Fibroblast of peridontal ligament (primary cell): ENCODE data around the gene TSPAN13.

Experiments
- DNase-seq: peaks from one replicate; pipeline ENCODE4 v3.0.0-alpha.2; 2010; ENCODE audit errors: extremely low read depth

Gene TSPAN13

GRCh38 chr7:16753102-16753931, at the start of gene TSPAN13:
Gene TSPAN13, plus strand, starts transcription at chr7:16753755. Its CDS starts 213 bp downstream, at chr7:16753968.
- DNase-seq: no peak

DNA sequence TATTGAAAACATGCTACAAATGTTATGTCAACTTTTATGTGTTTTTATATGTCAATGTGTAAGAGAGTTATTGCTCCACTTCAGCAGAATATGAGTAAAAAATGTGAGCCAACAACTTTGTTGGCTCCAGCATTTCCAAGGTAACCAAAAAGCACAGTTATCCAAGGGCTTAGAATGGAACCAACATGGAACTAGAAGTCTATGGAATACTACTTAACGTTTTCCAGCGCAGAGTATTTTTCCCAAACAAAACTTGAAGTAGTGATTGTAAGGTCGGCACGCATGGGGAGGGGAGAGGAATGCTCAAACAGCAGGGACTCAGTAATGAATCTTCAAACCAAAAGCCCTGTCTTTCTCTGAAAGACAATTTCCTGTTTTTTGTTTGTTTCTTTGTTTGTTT, 45.0 kb upstream of the TSPAN13 start:
- peak; percentile 56 for DNase-seq

- DNase-seq: peak; percentile 93
These were observed 44.6 kb upstream of the TSPAN13 start for GRCh38 chr7:16708980-16709379.

DNA sequence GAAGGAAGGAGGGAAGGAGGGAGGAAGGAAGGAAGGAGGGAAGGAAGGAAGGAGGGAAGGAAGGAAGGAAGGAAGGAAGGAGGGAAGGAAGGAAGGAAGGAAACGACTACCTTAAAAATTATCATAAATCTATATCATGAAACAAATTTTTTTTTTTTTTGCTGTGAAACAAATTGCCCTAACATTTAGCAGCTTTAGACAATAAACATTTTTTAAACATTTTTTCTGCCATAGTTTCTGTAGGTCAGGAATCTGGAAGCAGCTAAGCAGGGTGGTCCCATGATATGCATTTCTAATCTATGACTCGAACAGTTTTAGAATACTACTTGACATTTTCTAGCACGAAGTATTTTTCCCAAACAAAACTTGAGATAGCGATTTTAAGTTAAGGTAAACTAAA, 42.9 kb upstream of the TSPAN13 start:
- no peak for DNase-seq

DNA sequence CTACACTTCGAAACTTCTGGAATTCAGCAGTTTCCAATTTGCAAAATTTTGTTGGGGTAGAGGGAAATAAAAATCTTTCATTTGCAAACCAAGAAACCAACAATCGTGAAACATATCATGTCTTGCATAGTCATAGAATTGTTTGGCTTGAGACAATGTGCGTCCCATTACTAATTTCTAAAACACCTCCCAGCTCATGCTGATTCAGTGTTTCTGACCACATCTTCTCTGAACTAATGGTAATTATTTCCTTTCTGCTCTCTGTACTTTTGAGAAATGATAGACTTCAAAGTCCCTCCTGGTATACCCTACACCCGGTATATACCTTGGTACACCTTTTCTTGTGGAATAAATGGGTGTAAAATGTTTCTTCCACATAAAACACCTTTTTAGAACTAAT, 41.8 kb upstream of the TSPAN13 start:
- peak; percentile 51 for DNase-seq

- peak; percentile 43 for DNase-seq
These were observed 40.6 kb upstream of the TSPAN13 start for GRCh38 chr7:16712916-16713315.

DNA sequence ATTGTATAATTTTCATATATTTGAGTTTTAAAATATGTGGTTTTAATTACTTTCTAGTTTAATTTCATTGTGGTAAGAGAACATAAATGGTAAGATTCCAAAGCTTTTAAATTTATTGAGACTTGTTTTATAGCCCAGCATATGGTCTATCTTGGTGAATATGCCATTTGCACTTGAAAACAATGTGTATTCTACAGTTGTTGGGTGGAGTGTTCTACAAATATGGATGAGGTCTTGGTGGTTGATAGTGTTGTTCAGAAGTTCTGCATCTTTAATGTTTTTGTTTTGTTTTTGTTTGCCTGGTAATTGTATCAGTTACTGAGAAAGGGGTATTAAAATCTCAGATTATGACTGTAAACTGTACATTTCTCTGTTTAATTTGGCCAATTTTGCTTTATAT, 37.6 kb upstream of the TSPAN13 start:
- DNase-seq: no peak

- DNase-seq: no peak
These were observed 35.4 kb upstream of the TSPAN13 start for GRCh38 chr7:16718111-16718656.

DNA sequence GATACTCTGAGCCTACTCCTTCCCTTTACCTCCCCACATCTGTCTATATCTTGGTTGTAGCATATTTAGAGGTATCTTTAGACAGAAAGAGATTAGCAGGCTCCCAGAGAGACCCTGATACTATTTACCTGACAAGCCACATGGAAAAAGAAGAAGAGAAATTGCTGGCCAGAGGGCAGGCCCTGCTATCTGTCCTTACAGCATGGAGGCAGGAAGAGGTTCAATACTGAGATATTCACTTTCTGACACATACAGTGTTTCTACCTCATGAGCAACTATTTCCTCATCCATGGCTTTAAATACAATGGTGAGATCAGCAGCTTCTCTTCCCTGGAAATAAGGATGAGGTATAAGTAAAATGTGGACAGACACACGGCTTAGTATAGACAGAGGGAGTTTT, 33.9 kb upstream of the TSPAN13 start:
- DNase-seq: no peak

- no peak for DNase-seq
These were observed 32.0 kb upstream of the TSPAN13 start for GRCh38 chr7:16721541-16721940.

DNA sequence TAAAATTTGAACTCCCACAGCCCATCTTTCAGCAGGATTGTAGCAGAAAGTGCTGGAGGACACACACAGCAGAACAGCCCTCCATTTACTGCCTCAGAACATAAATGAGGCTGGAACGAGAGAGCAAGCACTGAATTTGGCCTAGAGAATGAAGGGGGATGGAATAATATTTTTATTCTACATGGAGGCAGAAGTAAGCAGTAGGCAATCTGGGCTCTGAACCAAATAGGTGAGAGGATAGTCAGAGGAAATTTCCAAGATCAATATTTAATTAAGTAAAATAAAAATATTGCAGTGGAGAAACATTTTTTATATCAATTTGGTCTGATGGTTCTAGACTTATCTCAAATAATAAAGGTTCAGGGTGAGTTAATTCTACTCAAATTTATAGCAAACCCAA, 29.2 kb upstream of the TSPAN13 start:
- no peak for DNase-seq

- DNase-seq: no peak
These were observed 27.4 kb upstream of the TSPAN13 start for GRCh38 chr7:16726189-16726588.

DNA sequence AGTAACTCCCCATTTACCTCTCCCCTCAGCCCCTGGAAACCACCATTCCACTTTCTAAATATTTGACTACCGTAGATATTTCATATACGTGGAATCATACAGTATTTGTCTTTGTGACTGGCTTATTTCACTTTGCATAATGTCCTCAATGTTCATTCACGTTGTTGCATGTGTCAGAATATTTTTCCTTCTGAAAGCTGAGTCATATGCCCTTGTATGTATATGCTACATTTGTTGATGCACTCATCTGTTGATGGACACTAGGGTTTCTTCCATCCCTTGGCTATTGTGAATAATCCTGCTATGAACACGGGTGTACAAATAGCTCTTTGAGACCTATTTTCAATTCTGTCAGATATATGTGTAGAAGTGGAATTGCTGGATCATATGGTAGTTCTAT, 25.8 kb upstream of the TSPAN13 start:
- DNase-seq: no peak

DNA sequence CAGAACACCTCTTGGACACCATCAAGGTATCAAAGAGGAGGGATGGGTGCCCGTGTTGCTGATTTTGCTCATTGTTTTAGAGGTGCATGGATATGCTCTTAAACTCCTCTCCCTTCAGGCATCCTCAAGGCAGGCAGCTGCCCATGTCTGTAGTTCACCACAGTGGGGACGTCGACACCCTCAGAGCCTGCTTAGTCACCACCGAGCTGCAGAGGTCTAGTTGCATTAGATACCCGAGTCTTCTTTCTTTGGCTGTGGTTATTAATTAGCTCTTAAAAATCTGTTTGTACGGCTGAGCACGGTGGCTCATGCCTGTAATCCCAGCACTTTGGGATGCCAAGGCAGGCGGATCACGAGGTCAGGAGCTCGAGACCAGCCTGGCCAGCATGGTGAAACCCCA, 24.7 kb upstream of the TSPAN13 start:
- DNase-seq: no peak

DNA sequence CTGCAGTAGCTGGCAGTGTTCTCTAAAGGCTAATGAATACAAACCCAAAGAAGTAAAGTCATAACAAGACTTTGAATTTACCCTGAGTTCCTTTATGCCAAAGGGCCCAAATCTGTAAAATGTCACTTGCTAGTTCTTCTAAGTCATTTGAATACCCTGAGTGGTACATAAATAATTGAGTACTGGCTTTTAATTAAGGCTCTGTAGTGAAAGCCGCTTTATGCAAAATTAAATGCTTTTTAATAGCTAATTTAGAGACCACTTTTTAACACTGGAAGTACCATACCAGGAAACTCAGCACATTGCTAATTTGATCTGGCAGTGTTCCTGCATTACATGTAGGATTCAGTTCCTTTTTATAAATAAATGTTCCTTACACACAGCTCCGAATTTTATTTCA, 24.0 kb upstream of the TSPAN13 start:
- no peak for DNase-seq

- DNase-seq: no peak
These were observed 22.6 kb upstream of the TSPAN13 start for GRCh38 chr7:16730937-16731336.

- no peak for DNase-seq
These were observed 20.7 kb upstream of the TSPAN13 start for GRCh38 chr7:16732828-16733227.

DNA sequence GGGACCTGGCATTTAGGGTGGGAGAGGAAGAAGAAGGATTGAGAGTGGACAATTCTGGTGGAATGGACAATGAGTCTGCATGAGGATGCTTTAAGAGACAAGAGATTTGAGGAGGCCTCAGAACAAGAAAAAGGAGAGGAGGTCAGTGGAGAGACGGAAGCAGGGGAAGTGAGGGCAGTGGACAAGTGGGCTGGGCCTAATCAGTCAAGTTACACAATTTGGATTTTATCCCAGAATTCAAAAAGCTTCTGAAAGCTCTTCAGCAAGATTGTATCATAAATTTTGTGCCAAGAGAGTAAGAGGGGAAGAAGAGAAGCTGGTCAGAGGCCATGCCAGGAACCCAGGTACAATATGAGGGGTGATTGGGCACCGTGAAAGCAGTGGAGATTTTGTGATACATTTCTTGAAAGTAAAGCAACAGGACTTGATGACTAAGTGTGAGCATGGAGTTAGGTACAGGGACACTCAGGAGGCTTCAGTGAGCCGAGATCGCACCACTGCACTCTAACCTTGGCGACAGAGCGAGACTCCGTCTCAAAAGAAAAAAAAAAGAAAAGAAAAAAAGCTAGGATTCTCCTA, 19.3 kb upstream of the TSPAN13 start:
- DNase-seq: no peak

DNA sequence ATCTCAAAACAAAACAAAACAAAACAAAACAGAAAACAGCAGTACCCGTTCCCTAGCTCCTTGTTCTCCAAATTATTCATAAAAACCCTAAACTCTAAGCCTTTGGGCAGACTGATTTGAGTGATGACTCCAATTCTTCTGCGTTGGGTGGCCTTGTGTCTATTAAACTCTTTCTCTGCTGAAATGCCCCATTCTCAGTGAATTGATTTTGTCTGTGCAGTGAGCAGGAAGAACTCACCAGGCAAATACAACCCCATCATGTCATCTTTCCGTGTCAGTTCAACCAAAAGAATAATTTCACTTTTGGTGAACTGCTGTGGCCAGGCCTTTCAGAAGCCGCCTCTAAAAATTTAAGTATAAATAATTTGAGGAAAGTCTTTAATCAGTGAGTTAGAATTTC, 18.5 kb upstream of the TSPAN13 start:
- DNase-seq: no peak

DNA sequence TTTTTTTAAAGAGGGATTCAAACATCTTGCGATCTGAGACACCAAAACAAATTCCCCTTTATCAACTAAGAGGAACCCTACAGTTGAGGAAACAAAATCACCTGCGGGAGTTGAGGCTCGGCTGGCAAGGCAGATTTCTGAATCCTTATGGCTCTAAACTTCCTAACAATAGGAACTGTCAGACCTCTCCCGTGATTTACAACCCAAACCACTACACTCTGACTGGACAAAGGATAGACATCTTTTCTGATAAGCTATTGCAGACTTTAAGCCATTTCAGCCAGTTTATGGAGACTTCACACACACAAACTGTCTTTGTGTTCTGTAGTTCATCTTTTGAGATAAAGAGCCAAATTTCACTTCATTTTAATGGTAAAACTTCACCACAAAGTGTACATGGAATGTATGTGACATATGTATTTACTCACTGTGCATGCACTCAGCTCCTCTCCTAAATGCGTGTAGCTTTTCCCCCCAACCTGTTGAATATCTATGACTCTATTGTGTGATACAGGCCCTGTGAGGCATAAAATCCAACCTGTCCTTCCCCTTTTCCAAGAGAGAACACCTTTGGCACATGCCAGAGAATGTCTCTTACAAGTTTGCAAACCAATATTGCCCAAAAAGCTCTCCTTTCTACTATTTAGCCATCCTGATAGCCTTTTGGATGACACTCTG, 15.4 kb upstream of the TSPAN13 start:
- no peak for DNase-seq

DNA sequence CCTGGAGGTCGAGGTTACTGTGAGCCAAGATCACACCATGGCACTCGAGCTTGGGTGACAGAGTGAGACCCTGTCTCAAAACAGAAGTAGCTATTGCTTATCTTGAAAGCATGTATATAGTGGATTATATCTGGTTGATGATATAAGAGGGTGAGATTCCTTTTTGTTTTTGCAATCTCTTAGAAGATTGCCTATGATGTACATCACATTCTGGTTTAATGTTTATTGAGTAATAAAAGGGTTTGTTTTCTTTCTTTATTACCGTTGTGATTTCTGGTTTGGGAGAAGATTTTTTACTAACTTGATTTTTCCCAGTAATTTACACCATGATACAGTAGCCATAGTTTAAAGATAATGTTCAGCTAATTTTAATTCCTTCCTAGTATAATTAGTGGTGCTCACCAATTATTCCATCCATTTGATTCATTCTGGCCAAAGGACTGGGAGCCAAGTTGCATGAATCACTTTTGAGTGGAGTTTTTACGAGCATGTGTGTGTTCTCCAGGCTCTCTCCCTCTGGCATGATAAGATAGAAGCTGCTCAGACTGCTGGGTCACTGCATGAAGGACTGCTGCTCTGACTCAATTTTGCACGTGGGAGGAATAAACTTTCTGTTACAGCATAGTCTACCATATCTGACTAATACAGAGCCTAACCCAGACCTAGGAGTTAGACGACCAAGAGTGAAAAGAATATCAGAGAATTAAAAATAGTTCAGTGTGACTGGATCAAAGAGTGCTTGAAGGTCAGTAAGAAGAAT, 13.5 kb upstream of the TSPAN13 start:
- peak; percentile 96 for DNase-seq

DNA sequence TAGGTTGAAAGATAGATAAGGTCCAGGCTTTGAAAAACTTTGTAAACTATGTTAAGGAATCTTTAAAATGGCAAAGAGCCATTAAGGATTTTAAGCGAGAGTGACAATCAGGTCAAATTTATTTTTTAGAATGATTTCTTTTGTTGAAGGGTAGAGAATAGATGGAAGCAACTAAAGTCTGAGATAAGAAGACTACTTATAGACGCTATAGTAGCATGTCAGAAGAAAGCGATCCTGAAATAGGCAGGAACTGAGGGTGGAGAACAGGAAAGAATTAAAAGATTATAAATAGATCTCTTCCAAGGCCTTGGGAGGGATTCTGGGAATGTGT, 13.0 kb upstream of the TSPAN13 start:
- no peak for DNase-seq
